ACC112 (cell line): ENCODE results near the gene NTNG1.
"Not testable (repeated sequence)": the region's sequence is repeated elsewhere in the genome, so short reads cannot be mapped to it uniquely, and the experiment has no call there.

ENCODE experiments used
- H2AFZ ChIP-seq: fragments of 200-600 bp; sonication (generic); one replicate; pipeline ENCODE4 v1.6.0; 2017; ENCODE audit warnings: antibody characterized with exemption, low read length; ENCODE audit not compliant: unreplicated experiment
- H3K27ac ChIP-seq: fragments of 200-600 bp; sonication (generic); 2 replicates; pipeline ENCODE4 v1.5.1; 2014; ENCODE audit warnings: low read depth, mild to moderate bottlenecking, antibody characterized with exemption, low read length, moderate library complexity
- H3K27me3 ChIP-seq: fragments of 200-600 bp; sonication (generic); 2 replicates; pipeline ENCODE4 v1.6.1; 2014; ENCODE audit warnings: mild to moderate bottlenecking, antibody characterized with exemption, low read length, moderate library complexity, mixed read lengths; ENCODE audit not compliant: insufficient read depth
- H3K36me3 ChIP-seq: fragments of 200-600 bp; sonication (generic); 2 replicates; pipeline ENCODE4 v1.6.1; 2016; ENCODE audit warnings: mild to moderate bottlenecking, antibody characterized with exemption, low read length, moderate library complexity, mixed read lengths; ENCODE audit not compliant: insufficient read depth
- H3K4me1 ChIP-seq: fragments of 200-600 bp; sonication (generic); one replicate; pipeline ENCODE4 v1.6.1; 2016; ENCODE audit warnings: low read length, mixed read lengths; ENCODE audit not compliant: insufficient read depth, unreplicated experiment, control insufficient read depth
- H3K4me3 ChIP-seq: fragments of 200-600 bp; sonication (generic); 2 replicates; pipeline ENCODE4 v1.5.1; 2014; ENCODE audit warnings: mild to moderate bottlenecking, low read depth, low read length
- H3K79me2 ChIP-seq: fragments of 200-600 bp; sonication (generic); one replicate; pipeline ENCODE4 v1.6.0; 2016; ENCODE audit warnings: low read length; ENCODE audit not compliant: control insufficient read depth, unreplicated experiment, insufficient read depth

The NTNG1 gene

GRCh38 chr1:107142666-107143065 is 1.8 kb downstream of the NTNG1 start:
- Histone ChIP-seq H2AFZ (no peak overlapping the region), H3K4me3 (no peak overlapping the region), H3K4me1 (no peaks in the 10 kb centered on the region), H3K79me2 (no peaks in the 10 kb centered on the region), H3K36me3 (no peaks in the 10 kb centered on the region), H3K27me3 (peaks cover 76% of the 10 kb centered on the region), H3K27ac (no peak overlapping the region)

GRCh38 chr1:107145637-107146036 is 4.8 kb downstream of the NTNG1 start:
- peaks cover 58% of the 10 kb centered on the region for H3K27me3 ChIP-seq
- H3K79me2 ChIP-seq = no peaks in the 10 kb centered on the region
- no peak overlapping the region for H2AFZ ChIP-seq
- H3K4me3 ChIP-seq = no peak overlapping the region
- H3K4me1 ChIP-seq = no peaks in the 10 kb centered on the region
- no peak overlapping the region for H3K27ac ChIP-seq
- H3K36me3 ChIP-seq = no peaks in the 10 kb centered on the region

GRCh38 chr1:107147843-107148242 is 7.0 kb downstream of the NTNG1 start:
- no peak overlapping the region for H3K4me3 ChIP-seq
- H3K27ac ChIP-seq = no peak overlapping the region
- H3K27me3 ChIP-seq = peaks cover 51% of the 10 kb centered on the region
- H2AFZ ChIP-seq = no peak overlapping the region
- no peaks in the 10 kb centered on the region for H3K36me3 ChIP-seq
- H3K79me2 ChIP-seq = no peaks in the 10 kb centered on the region
- H3K4me1 ChIP-seq = no peaks in the 10 kb centered on the region

- Histone ChIP-seq H2AFZ (no peak overlapping the region), H3K27ac (no peak overlapping the region), H3K79me2 (no peaks in the 10 kb centered on the region), H3K36me3 (no peaks in the 10 kb centered on the region), H3K4me3 (no peak overlapping the region), H3K4me1 (no peaks in the 10 kb centered on the region), H3K27me3 (peaks cover 32% of the 10 kb centered on the region; the same call in 1 of the 2 replicates)
Observed at GRCh38 chr1:107149946-107150345, 9.1 kb downstream of the NTNG1 start.

GRCh38 chr1:107151295-107151694 is 10.5 kb downstream of the NTNG1 start:
- Histone ChIP-seq H3K27ac (no peak overlapping the region), H3K4me1 (no peaks in the 10 kb centered on the region), H2AFZ (no peak overlapping the region), H3K4me3 (no peak overlapping the region), H3K27me3 (peaks cover 22% of the 10 kb centered on the region; the same call in 1 of the 2 replicates), H3K36me3 (no peaks in the 10 kb centered on the region), H3K79me2 (no peaks in the 10 kb centered on the region)

GRCh38 chr1:107152395-107152794 is 11.6 kb downstream of the NTNG1 start:
- Histone ChIP-seq H3K36me3 (no peaks in the 10 kb centered on the region), H3K79me2 (no peaks in the 10 kb centered on the region), H3K27me3 (peaks cover 14% of the 10 kb centered on the region), H3K4me3 (no peak overlapping the region), H3K4me1 (no peaks in the 10 kb centered on the region), H3K27ac (no peak overlapping the region), H2AFZ (no peak overlapping the region)

- H3K4me3 ChIP-seq = no peak overlapping the region
- H3K36me3 ChIP-seq = no peaks in the 10 kb centered on the region
- no peak overlapping the region for H2AFZ ChIP-seq
- H3K27ac ChIP-seq = no peak overlapping the region
- H3K4me1 ChIP-seq = no peaks in the 10 kb centered on the region
- no peaks in the 10 kb centered on the region for H3K79me2 ChIP-seq
- H3K27me3 ChIP-seq = peaks cover 11% of the 10 kb centered on the region
Observed at GRCh38 chr1:107153014-107153413, 12.2 kb downstream of the NTNG1 start.

- H3K27ac ChIP-seq = no peak overlapping the region
- H3K79me2 ChIP-seq = no peaks in the 10 kb centered on the region
- no peaks in the 10 kb centered on the region for H3K36me3 ChIP-seq
- no peaks in the 10 kb centered on the region for H3K4me1 ChIP-seq
- H2AFZ ChIP-seq = no peak overlapping the region
- no peaks in the 10 kb centered on the region; the same call in 1 of the 2 replicates for H3K27me3 ChIP-seq
- H3K4me3 ChIP-seq = no peak overlapping the region
Observed at GRCh38 chr1:107158496-107158895, 17.7 kb downstream of the NTNG1 start.

GRCh38 chr1:107158991-107159390 is 18.2 kb downstream of the NTNG1 start:
- no peaks in the 10 kb centered on the region for H3K79me2 ChIP-seq
- H2AFZ ChIP-seq = no peak overlapping the region
- no peaks in the 10 kb centered on the region; the same call in 1 of the 2 replicates for H3K27me3 ChIP-seq
- H3K27ac ChIP-seq = no peak overlapping the region
- H3K36me3 ChIP-seq = no peaks in the 10 kb centered on the region
- H3K4me3 ChIP-seq = no peak overlapping the region
- H3K4me1 ChIP-seq = no peaks in the 10 kb centered on the region

GRCh38 chr1:107162745-107163144 is 21.9 kb downstream of the NTNG1 start:
- Histone ChIP-seq H3K79me2 (no peaks in the 10 kb centered on the region), H3K4me3 (no peak overlapping the region), H3K4me1 (no peaks in the 10 kb centered on the region), H2AFZ (no peak overlapping the region), H3K27me3 (no peaks in the 10 kb centered on the region), H3K27ac (no peak overlapping the region), H3K36me3 (no peaks in the 10 kb centered on the region)

GRCh38 chr1:107164901-107165300 is 24.1 kb downstream of the NTNG1 start:
- not testable (repeated sequence) for H3K79me2 ChIP-seq, H3K27me3 ChIP-seq, H2AFZ ChIP-seq

More at GRCh38 chr1:107164901-107165300, 24.1 kb downstream of the NTNG1 start:
- H3K4me1 ChIP-seq, H3K27ac ChIP-seq, H3K4me3 ChIP-seq, H3K36me3 ChIP-seq: not testable (repeated sequence)
